ENCODE measurements around the gene ASAP2.
"Not testable (repeated sequence)": the region's sequence is repeated elsewhere in the genome, so short reads cannot be mapped to it uniquely, and the experiment has no call there.

Gene ASAP2

GRCh38 chr2:9211496-9211895 is 4.9 kb downstream of the ASAP2 start:
- no peak for DNase-seq (ENCODE audit: low read depth in 3 of 3)

DNA sequence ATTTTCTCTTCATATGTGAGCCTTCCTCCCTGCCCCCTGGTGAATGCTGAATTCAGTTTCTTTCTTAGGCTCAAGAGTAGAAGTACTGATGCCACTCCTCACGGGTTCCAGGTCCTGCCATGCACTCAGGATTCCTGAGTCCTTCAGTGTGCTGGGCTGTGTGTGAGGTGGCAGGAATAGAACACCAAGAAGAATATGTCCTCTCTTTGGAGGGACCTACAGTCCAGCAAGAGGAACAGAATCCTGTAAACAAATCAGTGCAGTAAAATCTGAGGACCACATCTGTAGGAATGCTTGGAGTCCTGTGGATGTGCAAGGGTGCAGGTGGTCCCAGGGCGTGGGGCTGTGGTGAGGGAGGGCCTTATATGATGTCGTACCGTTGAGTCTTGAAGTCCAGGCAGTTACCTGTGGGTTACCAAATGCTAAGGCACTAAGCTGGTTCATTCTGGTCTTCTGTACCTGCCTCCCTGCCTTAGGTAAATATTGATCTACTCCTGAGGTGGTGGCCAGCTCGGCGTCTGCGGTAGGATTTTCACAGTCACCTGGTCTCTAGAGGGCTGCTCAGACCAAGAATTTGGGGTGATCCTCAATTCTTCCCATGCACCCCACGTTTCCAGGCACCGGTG is 5.5 kb downstream of the ASAP2 start:
- no peak for DNase-seq (ENCODE audit: low read depth in 3 of 3)

- no peak for DNase-seq (ENCODE audit: low read depth in 3 of 3)
These were observed 6.2 kb downstream of the ASAP2 start for GRCh38 chr2:9212661-9213411.

- no peak for DNase-seq (ENCODE audit: low read depth in 3 of 3)
These were observed 7.0 kb downstream of the ASAP2 start for GRCh38 chr2:9213477-9214051.

GRCh38 chr2:9214873-9215272 is 8.3 kb downstream of the ASAP2 start:
- DNase-seq (ENCODE audit: low read depth in 3 of 3), result no peak

DNA sequence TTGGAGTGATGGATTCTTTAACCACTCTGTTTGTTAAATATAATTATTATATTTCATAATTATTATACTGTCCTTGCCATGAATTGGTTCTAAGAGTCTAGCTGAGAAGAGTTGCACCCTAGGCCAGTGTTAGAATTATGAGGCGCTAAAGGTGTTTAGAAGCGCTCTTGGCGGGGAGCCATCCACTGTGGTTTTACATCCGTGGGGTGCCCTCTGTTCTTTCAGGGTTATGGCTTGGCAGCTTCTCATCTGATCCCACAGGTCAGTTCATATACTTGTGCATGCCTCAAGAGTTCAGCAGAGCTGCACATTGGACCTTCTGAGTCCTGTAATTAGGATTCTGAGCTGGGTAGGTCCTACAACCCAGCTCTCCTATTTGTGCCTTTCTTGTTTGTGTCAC is 9.1 kb downstream of the ASAP2 start:
- no peak for DNase-seq (ENCODE audit: low read depth in 3 of 3)

DNA sequence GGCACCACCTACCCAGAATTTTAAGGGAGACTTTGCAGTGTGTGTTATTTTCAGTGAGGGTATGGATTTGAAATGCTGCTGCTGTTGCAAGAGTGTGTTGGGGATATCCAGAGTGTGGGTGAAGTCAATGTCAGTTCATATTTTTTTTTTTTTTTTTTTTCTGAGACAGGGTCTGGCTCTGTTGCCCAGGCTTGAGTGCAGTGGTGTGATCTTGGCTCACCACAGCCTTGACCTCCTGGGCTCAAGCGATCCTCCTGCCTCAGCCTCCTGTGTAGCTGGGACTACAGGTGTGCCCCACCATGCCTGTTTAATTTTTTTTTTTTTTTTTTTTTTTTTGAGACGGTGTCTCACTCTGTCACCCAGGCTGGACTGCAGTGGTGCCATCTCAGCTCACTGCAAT is 9.5 kb downstream of the ASAP2 start:
- DNase-seq (ENCODE audit: low read depth in 3 of 3), result not testable (repeated sequence)

- no peak for DNase-seq (ENCODE audit: low read depth in 3 of 3)
These were observed 11.5 kb downstream of the ASAP2 start for GRCh38 chr2:9217838-9218770.

DNA sequence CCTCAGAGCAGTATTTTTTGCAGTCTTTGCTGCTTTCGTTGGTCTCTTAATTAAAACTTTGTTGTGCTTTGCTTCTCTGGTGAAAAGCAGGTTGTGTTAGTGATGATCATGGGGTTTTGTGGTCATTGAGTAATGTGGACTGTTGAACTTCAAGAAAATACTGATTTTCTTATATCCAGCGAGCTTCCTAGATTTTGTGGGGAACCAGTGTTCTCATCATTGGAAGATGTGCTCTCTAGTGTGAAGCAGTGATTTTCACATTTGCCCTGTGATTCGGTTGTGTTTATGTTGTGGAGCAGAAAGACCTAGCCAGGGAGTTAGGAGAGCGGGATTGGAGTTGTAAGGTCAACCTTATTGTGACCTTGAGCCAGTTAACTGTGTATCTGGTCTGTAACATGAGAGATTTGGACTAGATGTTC is 12.4 kb downstream of the ASAP2 start:
- no peak for DNase-seq (ENCODE audit: low read depth in 3 of 3)

DNA sequence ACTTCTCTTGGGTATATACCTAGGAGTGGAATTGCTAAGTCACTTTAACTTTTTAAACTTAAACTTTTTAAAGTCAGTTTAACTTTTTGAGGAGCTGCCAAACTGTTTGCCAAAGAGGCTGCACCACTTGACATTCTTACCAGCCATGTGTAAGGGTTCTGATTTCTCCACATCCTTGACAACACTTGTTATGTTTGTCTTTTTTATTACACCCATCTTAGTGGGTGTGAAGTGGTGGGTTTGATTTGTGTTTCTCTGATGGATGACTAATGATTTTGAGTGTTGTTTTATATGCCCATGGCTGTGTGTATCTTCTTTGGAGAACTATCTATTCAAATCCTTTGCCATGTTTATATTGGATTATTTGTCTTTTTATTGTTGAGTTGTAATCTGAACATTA is 13.6 kb downstream of the ASAP2 start:
- no peak for DNase-seq (ENCODE audit: low read depth in 3 of 3)

DNA sequence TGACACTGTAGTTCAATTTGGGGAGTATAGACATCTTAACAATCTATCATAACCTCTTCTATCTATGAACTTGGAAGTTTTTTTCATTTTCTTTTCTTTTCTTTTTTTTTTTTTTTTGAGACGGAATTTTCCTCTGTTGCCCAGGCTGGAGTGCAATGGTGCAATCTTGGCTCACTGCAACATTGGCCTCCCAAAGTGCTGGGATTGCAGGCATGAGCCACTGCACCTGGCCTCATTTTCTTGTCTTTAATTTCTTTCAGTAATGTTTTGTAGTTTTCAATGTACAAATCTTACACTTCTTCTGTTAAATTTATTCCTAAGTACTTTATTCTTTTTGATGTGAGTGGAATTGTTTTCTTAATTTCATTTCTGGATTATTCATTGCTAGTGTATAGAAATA is 14.6 kb downstream of the ASAP2 start:
- no peak for DNase-seq (ENCODE audit: low read depth in 3 of 3)

GRCh38 chr2:9222239-9222892 is 15.8 kb downstream of the ASAP2 start:
- DNase-seq (ENCODE audit: low read depth in 3 of 3), result no peak

DNA sequence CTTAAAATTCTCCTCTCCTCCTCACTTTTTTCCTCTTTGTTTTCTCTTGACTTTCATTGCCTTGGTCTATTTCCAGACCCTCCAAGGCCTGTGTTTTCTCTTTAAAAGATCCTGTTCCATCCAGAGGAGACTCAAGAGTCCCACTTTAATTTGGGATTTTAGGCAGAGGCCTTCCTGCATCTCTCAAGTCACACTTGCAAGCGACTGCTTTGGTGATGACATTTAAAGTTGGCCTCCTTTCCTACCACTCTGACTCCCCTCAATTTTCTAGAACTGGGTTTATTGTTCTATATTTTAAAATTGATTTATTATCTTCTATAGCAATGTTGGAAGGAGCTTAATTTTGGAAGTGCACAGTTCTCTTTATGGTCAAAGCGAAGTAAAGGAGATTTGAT is 16.3 kb downstream of the ASAP2 start:
- DNase-seq (ENCODE audit: low read depth in 3 of 3), result no peak

DNA sequence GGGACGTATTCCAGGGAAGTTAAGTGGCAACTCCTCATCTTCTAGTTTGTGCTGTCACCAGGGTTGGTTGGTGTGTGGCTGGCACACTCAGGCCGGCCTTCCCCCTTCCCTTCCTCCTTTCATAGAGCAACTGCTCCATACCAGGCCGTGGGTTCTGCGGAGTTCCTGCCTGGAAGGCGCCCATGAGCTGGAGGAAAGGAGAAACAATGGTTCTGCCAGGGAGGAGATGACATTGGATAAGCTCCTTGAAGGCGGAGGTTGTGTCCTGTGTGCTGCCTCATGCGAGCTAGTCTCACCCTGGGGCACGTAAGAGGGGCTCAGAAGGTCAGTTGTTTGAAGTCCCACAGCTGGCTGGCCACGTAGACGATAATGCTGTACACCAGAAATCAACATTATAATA is 19.2 kb downstream of the ASAP2 start:
- no peak for DNase-seq (ENCODE audit: low read depth in 3 of 3)

DNA sequence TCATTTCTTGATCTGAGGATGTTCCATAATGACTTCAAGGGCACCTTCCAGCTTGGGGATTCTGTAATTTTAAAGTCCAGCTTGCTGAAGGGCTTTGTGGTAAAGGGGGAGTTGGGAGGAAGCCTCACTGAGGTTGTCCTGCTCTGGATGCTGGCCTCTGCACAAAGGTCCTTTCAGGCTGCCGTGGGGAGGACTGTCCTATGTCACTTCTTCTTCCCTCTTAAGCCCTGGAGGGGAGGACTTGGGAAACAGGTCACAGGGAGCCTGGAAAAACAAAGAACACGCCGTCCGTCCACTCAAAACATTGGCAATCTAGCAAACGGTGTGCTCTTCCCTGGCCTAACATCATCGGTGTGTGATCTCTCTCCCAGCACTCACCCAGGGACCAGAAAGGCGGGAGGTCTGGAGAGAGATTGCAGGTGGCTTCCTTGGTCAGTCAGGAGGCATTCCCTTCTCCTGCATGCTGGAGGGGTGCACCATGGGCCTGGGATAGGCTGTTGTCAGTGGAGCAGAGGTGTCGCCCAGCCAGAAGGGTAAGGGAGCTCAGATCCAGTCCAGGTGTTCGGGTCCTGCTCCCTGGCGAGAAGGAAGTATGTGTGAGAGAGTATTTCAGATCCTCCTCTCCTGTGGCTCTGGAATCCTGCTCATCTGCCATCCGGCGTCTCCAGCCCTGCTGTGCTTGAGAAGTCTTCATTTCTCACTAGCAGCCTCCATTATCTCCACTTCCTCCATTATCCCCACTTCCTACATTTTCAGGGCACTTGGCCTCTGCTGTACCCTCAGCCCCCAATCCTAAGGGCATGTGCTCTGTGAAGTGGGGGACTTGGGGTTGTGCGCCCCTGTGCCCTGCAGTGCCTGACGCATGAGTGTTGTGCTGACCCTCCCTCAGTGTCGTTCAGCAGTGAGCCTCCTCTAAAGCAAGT is 20.1 kb downstream of the ASAP2 start:
- no peak for DNase-seq (ENCODE audit: low read depth in 3 of 3)

GRCh38 chr2:9228088-9228751 is 21.6 kb downstream of the ASAP2 start:
- DNase-seq (ENCODE audit: low read depth in 3 of 3), result no peak

DNA sequence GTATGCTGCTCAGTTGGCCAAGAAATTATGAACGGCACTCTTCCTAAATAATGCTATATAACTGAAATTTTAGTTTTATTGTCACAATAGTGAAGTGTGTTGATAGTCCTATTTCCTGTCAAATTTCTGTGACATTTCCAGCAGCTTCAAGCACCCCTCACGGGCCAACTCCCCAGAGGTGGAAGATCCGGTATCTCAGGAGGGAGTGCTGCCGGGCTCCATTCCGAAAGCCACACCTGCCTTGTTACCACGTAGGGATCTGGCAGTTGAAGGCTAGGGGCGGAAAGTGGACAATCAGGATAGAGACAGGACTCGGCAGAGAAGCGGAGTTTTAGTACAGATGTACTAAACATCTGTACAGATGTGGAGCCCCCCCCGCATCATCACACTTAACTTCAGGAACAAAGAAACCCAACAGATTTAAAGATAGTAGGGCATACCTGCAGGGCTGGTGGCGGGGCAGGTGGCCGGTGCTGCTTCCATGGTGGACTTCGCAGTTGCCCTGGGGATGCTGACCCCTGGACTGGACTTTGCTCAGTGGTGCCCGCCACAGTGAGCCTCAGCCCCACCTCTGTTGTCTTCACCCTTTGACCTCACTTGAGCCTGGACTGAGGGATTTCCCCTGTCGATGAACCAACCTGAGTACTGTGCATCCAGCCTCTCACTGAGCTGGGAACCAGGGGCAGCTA is 22.3 kb downstream of the ASAP2 start:
- no peak for DNase-seq (ENCODE audit: low read depth in 3 of 3)

GRCh38 chr2:9229470-9229820 is 22.8 kb downstream of the ASAP2 start:
- no peak for DNase-seq (ENCODE audit: low read depth in 3 of 3)

- DNase-seq (ENCODE audit: low read depth in 3 of 3), result no peak
These were observed 23.6 kb downstream of the ASAP2 start for GRCh38 chr2:9230051-9230802.
